AG04450 (cell line): Measurements from ENCODE around the gene GPLD1. TPM values are rescaled to one million over a fixed set of nuclear protein-coding genes. Genes with fewer than 3 reads are reported as not detected.

ENCODE experiments used
- CTCF ChIA-PET: fragments of 300-600, 350-600 bp; formaldehyde crosslinking; extraction: SDS; loops from one replicate; lab custom pipeline; 2022; ENCODE audit warnings: antibody characterized with exemption, inconsistent platforms; lab: Charles Lee
- POLR2A ChIA-PET: fragments of 350-600 bp; formaldehyde crosslinking; extraction: SDS; loops from one replicate; lab custom pipeline; 2021; ENCODE audit warnings: antibody characterized with exemption, inconsistent platforms; lab: Yijun Ruan, JAX
- DNase-seq: peaks from one replicate; pipeline ENCODE4 v3.0.0-alpha.2; 2011; ENCODE audit warnings: low read depth, low spot score
- H3K27ac ChIP-seq: one replicate; pipeline ENCODE4 v1.5.1; 2012; ENCODE audit warnings: low read depth, low read length, control low read depth
- H3K27me3 ChIP-seq: one replicate; pipeline ENCODE4 v1.6.0; 2012; ENCODE audit warnings: low read length; ENCODE audit not compliant: control insufficient read depth, insufficient read depth
- H3K4me3 ChIP-seq: 2 replicates; pipeline ENCODE4 v1.5.1; 2011; ENCODE audit warnings: mild to moderate bottlenecking, low read depth, low read length, control low read depth
- H3K9me3 ChIP-seq: 2 replicates; pipeline ENCODE4 v1.5.1; 2012; ENCODE audit warnings: low read length; ENCODE audit not compliant: control insufficient read depth, insufficient read depth
- polyA minus RNA-seq: library from RNA; depleted of rRNA, polyadenylated mRNA; stranded (reverse); fragments of >200 nt; gene quantifications from 2 replicates; pipeline ENCODE4 v1.2.3, GENCODE V29; 2011; rRNA and poly(A)+ RNA removed
- polyA plus RNA-seq: library from polyadenylated mRNA; depleted of rRNA; stranded (reverse); fragments of >200 nt; gene quantifications from 2 replicates; pipeline ENCODE4 v1.2.3, GENCODE V29; 2011; rRNA removed
- TF ChIP-seq, protein P1 (sequence below): IDR thresholded peaks from 2 replicates; pipeline ENCODE4 v1.5.1; 2011; ENCODE audit warnings: low read depth, low read length, control low read depth, inconsistent platforms

The GPLD1 gene, protein sequence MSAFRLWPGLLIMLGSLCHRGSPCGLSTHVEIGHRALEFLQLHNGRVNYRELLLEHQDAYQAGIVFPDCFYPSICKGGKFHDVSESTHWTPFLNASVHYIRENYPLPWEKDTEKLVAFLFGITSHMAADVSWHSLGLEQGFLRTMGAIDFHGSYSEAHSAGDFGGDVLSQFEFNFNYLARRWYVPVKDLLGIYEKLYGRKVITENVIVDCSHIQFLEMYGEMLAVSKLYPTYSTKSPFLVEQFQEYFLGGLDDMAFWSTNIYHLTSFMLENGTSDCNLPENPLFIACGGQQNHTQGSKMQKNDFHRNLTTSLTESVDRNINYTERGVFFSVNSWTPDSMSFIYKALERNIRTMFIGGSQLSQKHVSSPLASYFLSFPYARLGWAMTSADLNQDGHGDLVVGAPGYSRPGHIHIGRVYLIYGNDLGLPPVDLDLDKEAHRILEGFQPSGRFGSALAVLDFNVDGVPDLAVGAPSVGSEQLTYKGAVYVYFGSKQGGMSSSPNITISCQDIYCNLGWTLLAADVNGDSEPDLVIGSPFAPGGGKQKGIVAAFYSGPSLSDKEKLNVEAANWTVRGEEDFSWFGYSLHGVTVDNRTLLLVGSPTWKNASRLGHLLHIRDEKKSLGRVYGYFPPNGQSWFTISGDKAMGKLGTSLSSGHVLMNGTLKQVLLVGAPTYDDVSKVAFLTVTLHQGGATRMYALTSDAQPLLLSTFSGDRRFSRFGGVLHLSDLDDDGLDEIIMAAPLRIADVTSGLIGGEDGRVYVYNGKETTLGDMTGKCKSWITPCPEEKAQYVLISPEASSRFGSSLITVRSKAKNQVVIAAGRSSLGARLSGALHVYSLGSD
- 0.04 TPM in 1 of 2 replicates, not detected in the other for polyA plus RNA-seq
- not detected in 2 replicates for polyA minus RNA-seq

DNA sequence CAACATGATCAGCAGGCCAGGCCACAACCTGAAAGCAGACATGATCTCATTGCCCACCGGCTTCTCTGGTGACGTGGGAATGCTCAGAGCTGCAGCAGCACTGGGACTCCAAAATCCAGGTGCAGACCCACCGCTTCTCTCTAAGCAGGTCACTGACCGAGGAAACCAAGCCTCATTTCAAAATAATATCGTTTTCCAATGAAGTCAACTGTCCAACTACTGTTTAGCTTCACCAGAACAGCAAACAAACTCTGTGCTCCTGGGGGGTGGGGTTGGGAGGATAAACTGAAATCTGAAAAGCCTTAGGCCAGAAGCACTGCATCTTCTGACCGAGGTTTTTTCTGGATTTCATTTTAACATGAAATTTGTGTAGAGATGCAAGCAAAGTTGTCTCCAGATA is at the start of gene GPLD1:
GPLD1 (minus strand) TSS at position 109 of the 400 bp plus-strand sequence; CDS start at position 42, 67 bp downstream.
- Histone ChIP-seq H3K27me3 (peaks cover 3% of the 10 kb centered on the region), H3K9me3 (no peaks in the 10 kb centered on the region), H3K4me3 (no peak within 1 kb of the TSS), H3K27ac (no peak within 1 kb of the TSS)
- TF ChIP-seq, protein P1, sequence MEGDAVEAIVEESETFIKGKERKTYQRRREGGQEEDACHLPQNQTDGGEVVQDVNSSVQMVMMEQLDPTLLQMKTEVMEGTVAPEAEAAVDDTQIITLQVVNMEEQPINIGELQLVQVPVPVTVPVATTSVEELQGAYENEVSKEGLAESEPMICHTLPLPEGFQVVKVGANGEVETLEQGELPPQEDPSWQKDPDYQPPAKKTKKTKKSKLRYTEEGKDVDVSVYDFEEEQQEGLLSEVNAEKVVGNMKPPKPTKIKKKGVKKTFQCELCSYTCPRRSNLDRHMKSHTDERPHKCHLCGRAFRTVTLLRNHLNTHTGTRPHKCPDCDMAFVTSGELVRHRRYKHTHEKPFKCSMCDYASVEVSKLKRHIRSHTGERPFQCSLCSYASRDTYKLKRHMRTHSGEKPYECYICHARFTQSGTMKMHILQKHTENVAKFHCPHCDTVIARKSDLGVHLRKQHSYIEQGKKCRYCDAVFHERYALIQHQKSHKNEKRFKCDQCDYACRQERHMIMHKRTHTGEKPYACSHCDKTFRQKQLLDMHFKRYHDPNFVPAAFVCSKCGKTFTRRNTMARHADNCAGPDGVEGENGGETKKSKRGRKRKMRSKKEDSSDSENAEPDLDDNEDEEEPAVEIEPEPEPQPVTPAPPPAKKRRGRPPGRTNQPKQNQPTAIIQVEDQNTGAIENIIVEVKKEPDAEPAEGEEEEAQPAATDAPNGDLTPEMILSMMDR = no peak
- DNase-seq = no peak
- ChIA-PET POLR2A (no interaction called here), CTCF (no interaction called here)

DNA sequence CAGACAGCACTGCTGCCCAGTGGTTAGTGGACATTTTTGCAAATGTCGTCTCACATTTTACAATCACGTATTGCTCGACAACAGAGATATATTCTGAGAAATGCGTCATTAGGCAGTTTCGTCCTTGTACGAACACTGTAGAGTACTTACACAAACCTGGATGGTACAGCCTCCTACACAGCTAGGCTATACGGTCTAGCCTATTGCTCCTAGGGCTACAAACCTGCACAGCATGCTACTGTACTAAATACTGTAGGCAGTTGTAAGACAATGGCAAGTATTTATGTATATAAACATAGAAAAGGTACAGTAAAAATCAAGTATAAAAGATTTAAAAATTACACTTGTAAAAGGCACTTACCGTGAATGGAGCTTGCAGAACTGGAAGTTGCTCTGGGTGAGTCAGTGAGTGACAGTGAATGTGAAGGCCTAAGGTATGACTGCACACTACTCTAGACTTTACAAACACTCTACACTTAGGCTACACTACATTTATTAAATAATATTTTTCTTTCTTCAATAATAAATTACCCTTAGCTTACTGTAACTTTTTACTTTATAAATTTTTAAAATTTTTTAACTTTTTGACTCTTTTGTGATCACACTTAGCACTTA is 48.5 kb upstream of the GPLD1 start:
- CTCF ChIA-PET = interaction anchor here (0.6 to 2.7 kb wide), 2 partner anchors 17 kb away, joined by 5 to 8 read pairs; no protein-coding TSS in a partner anchor
- DNase-seq = no peak
- TF ChIP-seq, protein P1 = no peak
- no peaks in the 10 kb centered on the region for H3K9me3 ChIP-seq
- no peaks in the 10 kb centered on the region for H3K27me3 ChIP-seq
- POLR2A ChIA-PET = no interaction called here
- no peak overlapping the region for H3K4me3 ChIP-seq
- H3K27ac ChIP-seq = no peak overlapping the region

DNA sequence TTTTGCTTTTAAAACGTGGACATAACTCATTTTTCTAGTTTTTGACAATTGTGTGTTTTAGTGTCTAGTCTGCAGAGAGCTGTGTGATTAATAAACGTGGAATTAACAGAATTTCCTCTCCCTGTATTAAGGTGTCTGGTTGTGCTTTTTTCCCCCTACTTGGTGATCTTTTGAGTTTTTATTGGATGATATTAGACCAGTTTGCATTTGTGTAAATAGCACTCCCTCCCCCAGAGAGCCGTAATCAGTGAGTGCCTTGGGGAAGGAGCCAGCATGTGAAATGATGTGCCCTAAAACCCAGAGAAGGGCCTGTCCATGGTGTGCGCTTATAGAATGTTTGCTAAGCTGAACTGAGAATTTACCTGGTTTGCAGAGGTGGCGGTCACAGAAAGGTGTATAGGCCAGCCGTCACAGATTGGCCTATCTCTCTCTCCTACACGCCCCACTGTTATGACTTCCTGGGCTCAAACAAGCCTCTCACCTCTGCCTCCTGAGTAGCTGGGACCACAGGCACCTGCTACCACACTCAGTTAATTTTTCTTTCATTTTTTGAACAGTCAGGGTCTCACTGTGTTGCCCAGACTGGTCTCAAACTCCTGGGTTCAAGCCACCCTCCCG is 47.8 kb upstream of the GPLD1 start:
- ChIA-PET POLR2A (no interaction called here), CTCF (interaction anchor here (2.7 kb wide), 1 partner anchor 16 kb away, joined by 8 read pairs; no protein-coding TSS in a partner anchor)
- H3K4me3 ChIP-seq = no peak overlapping the region
- H3K27me3 ChIP-seq = no peaks in the 10 kb centered on the region
- DNase-seq = no peak
- TF ChIP-seq, protein P1 = no peak
- no peak overlapping the region for H3K27ac ChIP-seq
- no peaks in the 10 kb centered on the region for H3K9me3 ChIP-seq

DNA sequence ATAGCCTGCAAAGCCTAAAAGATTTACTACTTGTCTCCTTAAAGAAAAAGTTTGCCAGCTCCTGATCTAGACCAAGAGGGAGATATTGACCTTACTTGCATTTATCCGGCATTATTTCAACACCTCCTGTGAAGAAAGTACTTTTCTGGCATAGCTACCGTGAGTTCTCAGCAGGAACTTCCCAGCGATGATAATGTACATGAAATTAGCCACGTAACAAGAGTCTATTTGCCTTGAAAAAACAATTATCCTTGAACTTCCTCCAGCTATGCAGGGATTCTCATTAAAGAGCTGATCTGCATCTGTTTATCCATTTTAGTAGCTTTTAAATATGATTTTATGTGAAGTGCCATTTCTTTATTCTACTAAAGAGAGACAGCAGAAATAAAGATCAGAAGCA is 47.1 kb upstream of the GPLD1 start:
- CTCF ChIA-PET = interaction anchor here (2.7 kb wide), 1 partner anchor 15 kb away, joined by 8 read pairs; no protein-coding TSS in a partner anchor
- no peak for DNase-seq

More for the DNA sequence above, 47.1 kb upstream of the GPLD1 start:
- H3K9me3 ChIP-seq = no peaks in the 10 kb centered on the region
- H3K27me3 ChIP-seq = no peaks in the 10 kb centered on the region
- H3K4me3 ChIP-seq = no peak overlapping the region
- POLR2A ChIA-PET = no interaction called here
- H3K27ac ChIP-seq = no peak overlapping the region
- TF ChIP-seq, protein P1 = no peak
